Spinal cord (tissue), 10 donors: ENCODE measurements around the gene CREB5. TPM values are rescaled to one million over a fixed set of nuclear protein-coding genes. Genes with fewer than 3 reads are reported as not detected.
A peak's percentile ranks its signal among the peaks of the same experiment; 100 is the strongest.

Source experiments
- DNase-seq, 6 donors: peaks; one replicate each; pipeline versions ENCODE4 v3.0.0 to v3.0.0-alpha.2; 2013 to 2015; ENCODE audit warnings: low spot score in 6 of 6, low read depth in 4 of 6
- H3K27ac ChIP-seq: one replicate; pipeline ENCODE4 v1.5.1; 2013; ENCODE audit warnings: low read depth, low read length, control low read depth
- H3K27me3 ChIP-seq: one replicate; pipeline ENCODE4 v1.6.1; 2013; ENCODE audit warnings: low read length; ENCODE audit not compliant: control insufficient read depth, insufficient read depth
- H3K36me3 ChIP-seq: one replicate; pipeline ENCODE4 v1.6.1; 2013; ENCODE audit warnings: low read length; ENCODE audit not compliant: control insufficient read depth, insufficient read depth
- H3K4me1 ChIP-seq: one replicate; pipeline ENCODE4 v1.6.1; 2013; ENCODE audit warnings: low read length; ENCODE audit not compliant: control insufficient read depth, insufficient read depth
- H3K4me3 ChIP-seq: one replicate; pipeline ENCODE4 v1.5.1; 2013; ENCODE audit warnings: low read depth, low read length, control low read depth
- H3K9me3 ChIP-seq: one replicate; pipeline ENCODE4 v1.6.1; 2013; ENCODE audit warnings: low read length; ENCODE audit not compliant: control insufficient read depth, insufficient read depth
- WGBS: methylation state at CpG from one replicate; pipeline ENCODE4 v1.1.5; 2013; ENCODE audit warnings: missing lambda C conversion rate; ENCODE audit not compliant: insufficient coverage; 5-methylcytosine and 5-hydroxymethylcytosine counted together
- polyA plus RNA-seq, 2 donors: library from polyadenylated mRNA; unstranded; fragments of 120-200 nt; gene quantifications; one replicate each; pipeline ENCODE4 v1.2.1, GENCODE V29; 2013; ENCODE audit not compliant: insufficient read length in 2 of 2
- total RNA-seq, 2 donors: library from RNA; depleted of rRNA in 1 of 2; stranded (reverse); fragments of 120-200 nt in 1 of 2; fragments of >200 nt in 1 of 2; gene quantifications; one replicate each; pipeline versions ENCODE4 v1.2.3 to v1.2.4, GENCODE V29; 2013 to 2014
- donor health status: healthy.

Gene CREB5
- total and polyA plus RNA-seq, 4 donors = 15.3 to 34.3 (median 17.0) TPM

- Histone ChIP-seq H3K4me3 (no peak overlapping the region), H3K27ac (no peak overlapping the region), H3K4me1 (peaks cover 23% of the 10 kb centered on the region), H3K27me3 (peaks cover 45% of the 10 kb centered on the region), H3K9me3 (no peaks in the 10 kb centered on the region), H3K36me3 (no peaks in the 10 kb centered on the region)
- DNase-seq = no peak
- WGBS = no CpG with 5 or more reads among the region's 1 CpG
Observed at GRCh38 chr7:28413011-28413410, 693 bp downstream of the CREB5 start.

- Histone ChIP-seq H3K27me3 (peaks cover 42% of the 10 kb centered on the region), H3K4me1 (peaks cover 12% of the 10 kb centered on the region), H3K4me3 (no peak overlapping the region), H3K27ac (no peak overlapping the region), H3K9me3 (no peaks in the 10 kb centered on the region), H3K36me3 (no peaks in the 10 kb centered on the region)
- DNase-seq = no peak
- no CpG with 5 or more reads among the region's 1 CpG for WGBS
Observed at GRCh38 chr7:28414453-28414852, 2.1 kb downstream of the CREB5 start.

- no peak overlapping the region for H3K4me3 ChIP-seq
- H3K36me3 ChIP-seq = no peaks in the 10 kb centered on the region
- H3K4me1 ChIP-seq = no peaks in the 10 kb centered on the region
- no peak for DNase-seq
- peaks cover 19% of the 10 kb centered on the region for H3K27me3 ChIP-seq
- no peaks in the 10 kb centered on the region for H3K9me3 ChIP-seq
- no peak overlapping the region for H3K27ac ChIP-seq
- WGBS = no CpG with 5 or more reads among the region's 5 CpGs
Observed at GRCh38 chr7:28417321-28417940, 5.1 kb downstream of the CREB5 start.

GRCh38 chr7:28418311-28418710 is 6.0 kb downstream of the CREB5 start:
- no CpG with 5 or more reads among the region's 2 CpGs for WGBS
- no peaks in the 10 kb centered on the region for H3K4me1 ChIP-seq
- no peak overlapping the region for H3K27ac ChIP-seq
- no peaks in the 10 kb centered on the region for H3K36me3 ChIP-seq
- DNase-seq = no peak
- peaks cover 11% of the 10 kb centered on the region for H3K27me3 ChIP-seq
- H3K9me3 ChIP-seq = no peaks in the 10 kb centered on the region
- H3K4me3 ChIP-seq = no peak overlapping the region

GRCh38 chr7:28418966-28419365 is 6.6 kb downstream of the CREB5 start:
- H3K9me3 ChIP-seq = no peaks in the 10 kb centered on the region
- H3K27ac ChIP-seq = no peak overlapping the region
- H3K36me3 ChIP-seq = no peaks in the 10 kb centered on the region
- peaks cover 6% of the 10 kb centered on the region for H3K27me3 ChIP-seq
- WGBS = no CpG with 5 or more reads among the region's 1 CpG
- DNase-seq = no peak
- H3K4me1 ChIP-seq = no peaks in the 10 kb centered on the region
- H3K4me3 ChIP-seq = no peak overlapping the region

- Histone ChIP-seq H3K27ac (no peak overlapping the region), H3K9me3 (no peaks in the 10 kb centered on the region), H3K36me3 (no peaks in the 10 kb centered on the region), H3K4me3 (no peak overlapping the region), H3K27me3 (peaks cover 3% of the 10 kb centered on the region), H3K4me1 (no peaks in the 10 kb centered on the region)
- DNase-seq = no peak
- no CpG with 5 or more reads among the region's 2 CpGs for WGBS
Observed at GRCh38 chr7:28419716-28420115, 7.4 kb downstream of the CREB5 start.

GRCh38 chr7:28423112-28423511 is 10.8 kb downstream of the CREB5 start:
- DNase-seq = no peak
- Histone ChIP-seq H3K9me3 (no peaks in the 10 kb centered on the region), H3K4me1 (no peaks in the 10 kb centered on the region), H3K4me3 (no peak overlapping the region), H3K27ac (no peak overlapping the region), H3K27me3 (no peaks in the 10 kb centered on the region), H3K36me3 (no peaks in the 10 kb centered on the region)

- Histone ChIP-seq H3K9me3 (no peaks in the 10 kb centered on the region), H3K27ac (no peak overlapping the region), H3K27me3 (no peaks in the 10 kb centered on the region), H3K4me1 (no peaks in the 10 kb centered on the region), H3K36me3 (no peaks in the 10 kb centered on the region), H3K4me3 (no peak overlapping the region)
- no peak for DNase-seq
- WGBS = 100% methylated on average over 3 of the region's 4 CpGs
Observed at GRCh38 chr7:28423918-28424514, 11.7 kb downstream of the CREB5 start.

GRCh38 chr7:28425496-28425895 is 13.2 kb downstream of the CREB5 start:
- Histone ChIP-seq H3K27ac (no peak overlapping the region), H3K4me3 (no peak overlapping the region), H3K4me1 (no peaks in the 10 kb centered on the region), H3K36me3 (no peaks in the 10 kb centered on the region), H3K9me3 (no peaks in the 10 kb centered on the region), H3K27me3 (no peaks in the 10 kb centered on the region)
- peak in 1 of 6 donors; percentile 37 for DNase-seq
- 100% methylated on average over 1 of the region's 1 CpG for WGBS

- no peaks in the 10 kb centered on the region for H3K36me3 ChIP-seq
- H3K27me3 ChIP-seq = no peaks in the 10 kb centered on the region
- 75% methylated on average over 2 of the region's 4 CpGs for WGBS
- H3K9me3 ChIP-seq = no peaks in the 10 kb centered on the region
- H3K4me1 ChIP-seq = no peaks in the 10 kb centered on the region
- DNase-seq = peak in 1 of 6 donors; percentile 21
- H3K4me3 ChIP-seq = no peak overlapping the region
- no peak overlapping the region for H3K27ac ChIP-seq
Observed at GRCh38 chr7:28427236-28427635, 14.9 kb downstream of the CREB5 start.
